Heart right ventricle (tissue), 16 donors: ENCODE results near the gene SS18. TPM values are rescaled to one million over a fixed set of nuclear protein-coding genes. Genes with fewer than 3 reads are reported as not detected.
A peak's percentile ranks its signal among the peaks of the same experiment; 100 is the strongest.

Experiments
- ATAC-seq, 8 donors: fragments of 200-7000 bp; cut with Tn5 transposase; one replicate each; pipeline ENCODE4 v1.9.1; 2020; ENCODE audit warnings: mild to moderate bottlenecking in 8 of 8, moderate library complexity in 8 of 8, moderate number of reproducible peaks in 1 of 8
- DNase-seq, 2 donors: peaks; one replicate each; pipeline ENCODE4 v3.0.0-alpha.2; 2020
- H3K27ac ChIP-seq, 10 donors: fragments of 200-600 bp; sonication (generic) in 2 of 10; one replicate each; pipeline versions ENCODE4 v1.5.0 to v1.8.0; 2020 to 2022; ENCODE audit warnings: mild to moderate bottlenecking in 3 of 10
- H3K27me3 ChIP-seq, 7 donors: fragments of 200-600 bp; one replicate each; pipeline ENCODE4 v1.8.0; 2021 to 2022; ENCODE audit warnings: mild to moderate bottlenecking in 2 of 7
- H3K36me3 ChIP-seq, 9 donors: fragments of 200-600 bp; sonication (generic) in 1 of 9; one replicate each; pipeline versions ENCODE4 v1.5.0 to v1.8.0; 2020 to 2022; ENCODE audit warnings: mild to moderate bottlenecking in 2 of 9
- H3K4me1 ChIP-seq, 9 donors: fragments of 200-600 bp; sonication (generic) in 1 of 9; one replicate each; pipeline versions ENCODE4 v1.5.0 to v1.8.0; 2020 to 2022; ENCODE audit warnings: mild to moderate bottlenecking in 4 of 9
- H3K4me3 ChIP-seq, 10 donors: fragments of 200-600 bp; sonication (generic) in 2 of 10; one replicate each; pipeline versions ENCODE4 v1.5.0 to v1.8.0; 2020 to 2022; ENCODE audit warnings: mild to moderate bottlenecking in 7 of 10, moderate library complexity in 2 of 10
- H3K9me3 ChIP-seq, 11 donors: fragments of 200-600 bp in 10 of 11; sonication (generic) in 2 of 11; one replicate each; pipeline versions ENCODE4 v1.5.0 to v1.8.0; 2013 to 2022; ENCODE audit warnings: mild to moderate bottlenecking in 2 of 11, control low read depth in 1 of 11, moderate library complexity in 1 of 11
- WGBS, 2 donors: extraction: QIAGEN DNeasy Blood & Tissue Kit; methylation state at CpG; one replicate each; pipeline ENCODE4 v1.1.7; 2013; ENCODE audit warnings: inconsistent platforms in 1 of 2; 5-methylcytosine and 5-hydroxymethylcytosine counted together
- intact Hi-C, 10 donors: fragments of 100-400 bp; cut with DNase I; formaldehyde crosslinking; loops; one replicate each; pipeline versions ENCODE4 v1.11.1 to v1.14.2; 2022
- polyA plus RNA-seq, 2 donors: library from polyadenylated mRNA; stranded (reverse); fragments of 200-250 nt; gene quantifications; one replicate each; pipeline ENCODE4 v1.2.3, GENCODE V29; 2013
- total RNA-seq, 10 donors: library from RNA; stranded (reverse); fragmentation: NEBNext Ultra II Directional in 3 of 10; extraction: Animal tissue kit (Norgen Biotek cat#: 25700) in 3 of 10; gene quantifications; one replicate each; pipeline versions ENCODE4 v1.2.1 to v1.2.4, GENCODE V29; 2021 to 2023
- TF ChIP-seq, protein P1 (sequence below), 9 donors: fragments of 200-600 bp; sonication (generic) in 2 of 9; IDR thresholded peaks; one replicate each; pipeline versions ENCODE4 v1.5.0 to v1.8.0; 2021 to 2022; ENCODE audit warnings: antibody characterized with exemption in 9 of 9, mild to moderate bottlenecking in 5 of 9, moderate library complexity in 1 of 9
- donor health status: Arrhythmogenic right ventricular cardiomyopathy.
- donor health status: ischemic (EF 13 %, LVEDD 7.1; RV severe dilation, severe dysfunction).
- donor health status: healthy with polysubstance abuse.
- donor health status: DM: no; HTN: yes; CAD: no.
- donor health status: DM: no; HTN: no; CAD: no.
- donor health status: ischemic (EF 25% LVEDD 6.9; RV normal size, moderate dysfunction).
- donor health status: ischemic (EF 25% LVEDD 5.7; RV mildly dilated, moderate dysfunction).
- donor health status: healthy.
- donor health status: DM: yes; HTN: yes; CAD: no.
- donor health status: Ischemic cardiomyopathy.
- donor health status: ischemic (EF 35%, LVEDD 5.7; RV mildly dilated, moderate dysfunction).
- donor health status: nonischemic (EF 11% LVEDD 7.7; RV severe dilation, severe dysfunction).
- donor health status: DM: yes; HTN: yes; CAD: no.
- donor health status: PGD.
- donor health status: ischemic (EF 29% LVEDD 5.4; RV normal size, mild dysfunction).
- donor health status: nonischemic (EF 23%, LVEDD 6.1; RV moderate dilation, normal function).

The SS18 gene
- total and polyA plus RNA-seq, 12 donors: 15.1 to 41.8 (median 33.9) TPM

DNA sequence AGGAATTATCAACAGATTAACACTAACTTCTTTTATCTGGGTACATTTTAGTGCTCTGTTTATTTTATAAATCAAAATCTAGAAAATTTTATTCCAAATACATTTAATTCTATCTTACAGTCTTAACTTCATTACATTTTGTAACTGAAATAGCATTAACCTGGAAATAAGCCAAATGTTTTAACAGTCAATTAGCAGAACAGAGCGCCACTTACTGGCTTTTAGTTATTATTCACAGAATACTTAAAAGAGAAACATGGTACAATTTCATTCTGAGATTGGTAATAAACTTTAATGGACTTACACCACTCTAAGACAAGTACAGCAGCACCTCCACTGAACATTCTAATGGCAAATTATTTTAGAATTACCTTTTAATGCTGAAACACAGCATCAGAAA is 38.6 kb downstream of the SS18 start:
- ATAC-seq: no peak
- intact Hi-C loops: no loop called here
- peaks cover 0 to 26% (median 2%) of the 10 kb centered on the region in 9 donors for H3K4me1 ChIP-seq
- DNase-seq: no peak
- TF ChIP-seq, protein P1, sequence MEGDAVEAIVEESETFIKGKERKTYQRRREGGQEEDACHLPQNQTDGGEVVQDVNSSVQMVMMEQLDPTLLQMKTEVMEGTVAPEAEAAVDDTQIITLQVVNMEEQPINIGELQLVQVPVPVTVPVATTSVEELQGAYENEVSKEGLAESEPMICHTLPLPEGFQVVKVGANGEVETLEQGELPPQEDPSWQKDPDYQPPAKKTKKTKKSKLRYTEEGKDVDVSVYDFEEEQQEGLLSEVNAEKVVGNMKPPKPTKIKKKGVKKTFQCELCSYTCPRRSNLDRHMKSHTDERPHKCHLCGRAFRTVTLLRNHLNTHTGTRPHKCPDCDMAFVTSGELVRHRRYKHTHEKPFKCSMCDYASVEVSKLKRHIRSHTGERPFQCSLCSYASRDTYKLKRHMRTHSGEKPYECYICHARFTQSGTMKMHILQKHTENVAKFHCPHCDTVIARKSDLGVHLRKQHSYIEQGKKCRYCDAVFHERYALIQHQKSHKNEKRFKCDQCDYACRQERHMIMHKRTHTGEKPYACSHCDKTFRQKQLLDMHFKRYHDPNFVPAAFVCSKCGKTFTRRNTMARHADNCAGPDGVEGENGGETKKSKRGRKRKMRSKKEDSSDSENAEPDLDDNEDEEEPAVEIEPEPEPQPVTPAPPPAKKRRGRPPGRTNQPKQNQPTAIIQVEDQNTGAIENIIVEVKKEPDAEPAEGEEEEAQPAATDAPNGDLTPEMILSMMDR (IDR thresholded peaks at IDR 0.05): peak in 4 of 9 donors; percentile 12 to 34 (median 30)
- H3K4me3 ChIP-seq: no peak overlapping the region
- peaks cover 0 to 99% (median 5%) of the 10 kb centered on the region in 9 donors for H3K36me3 ChIP-seq
- H3K27ac ChIP-seq: no peak overlapping the region
- no peaks in the 10 kb centered on the region for H3K27me3 ChIP-seq
- 30 to 45% methylated on average over 1 of the region's 1 CpG for WGBS, 2 donors
- H3K9me3 ChIP-seq: no peaks in the 10 kb centered on the region

DNA sequence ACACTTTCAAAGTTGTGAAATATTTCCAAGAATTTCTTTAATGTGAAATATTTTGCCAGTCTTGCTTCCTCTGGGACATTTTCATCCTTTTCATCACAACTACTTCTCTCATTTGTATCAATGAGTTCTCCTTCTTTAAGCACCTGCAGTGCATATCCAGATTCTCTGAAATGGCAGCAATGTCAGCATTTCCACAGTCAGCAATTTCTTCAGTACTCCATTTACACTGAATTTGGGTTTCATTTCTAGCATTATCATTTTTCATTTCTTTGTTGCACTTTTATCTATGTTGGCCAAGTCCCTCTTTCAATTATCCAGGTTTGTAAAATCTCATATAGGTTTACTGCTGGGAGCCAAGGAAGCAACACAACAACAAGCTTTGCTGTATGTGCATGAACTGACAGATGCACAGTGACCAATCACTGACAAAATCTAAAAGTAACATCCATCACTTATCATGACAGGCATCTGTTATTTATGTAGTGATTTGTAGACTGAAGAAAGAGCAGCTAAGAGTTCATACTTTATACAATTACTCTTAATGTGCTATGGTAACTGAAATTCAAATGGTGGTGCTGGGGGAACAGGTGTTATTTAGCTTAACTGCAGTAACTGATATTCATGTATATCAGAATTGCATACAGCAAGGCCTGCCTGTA is 43.9 kb downstream of the SS18 start:
- Histone ChIP-seq H3K27ac (no peak overlapping the region), H3K9me3 (no peaks in the 10 kb centered on the region), H3K4me1 (peaks cover 0 to 13% (median 0%) of the 10 kb centered on the region in 9 donors), H3K4me3 (no peak overlapping the region), H3K36me3 (peaks cover 0 to 71% (median 0%) of the 10 kb centered on the region in 9 donors), H3K27me3 (no peaks in the 10 kb centered on the region)
- intact Hi-C loops: no loop called here
- TF ChIP-seq, protein P1 (IDR thresholded peaks at IDR 0.05): no peak
- no peak for ATAC-seq
- no peak for DNase-seq

DNA sequence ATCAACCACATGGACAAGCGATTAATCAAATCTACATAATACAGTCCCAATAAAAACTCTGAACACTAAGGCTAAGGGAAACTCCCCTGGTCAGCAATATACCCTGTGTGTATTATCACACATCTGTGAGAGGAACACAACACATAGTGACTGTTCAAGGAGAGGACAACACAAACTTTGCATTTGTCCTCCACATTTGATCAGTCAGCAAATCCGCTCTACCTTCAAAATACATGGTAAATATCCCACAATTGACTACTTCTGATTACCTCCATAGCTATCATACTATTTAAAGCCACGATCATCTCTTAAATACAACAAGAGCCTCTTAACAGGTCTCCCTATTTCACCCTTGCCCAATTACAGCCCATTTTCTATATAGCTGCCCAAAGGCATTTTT is 45.6 kb downstream of the SS18 start:
- no peak overlapping the region for H3K27ac ChIP-seq
- TF ChIP-seq, protein P1 (IDR thresholded peaks at IDR 0.05): no peak
- ATAC-seq: no peak
- no peak overlapping the region for H3K4me3 ChIP-seq
- H3K27me3 ChIP-seq: no peaks in the 10 kb centered on the region
- no peak for DNase-seq
- H3K36me3 ChIP-seq: peaks cover 0 to 53% (median 0%) of the 10 kb centered on the region in 9 donors
- intact Hi-C loops: no loop called here
- no peaks in the 10 kb centered on the region for H3K9me3 ChIP-seq
- H3K4me1 ChIP-seq: peaks cover 0 to 15% (median 6%) of the 10 kb centered on the region in 9 donors
- WGBS, 2 donors: 96 to 99% methylated on average over 3 of the region's 3 CpGs

DNA sequence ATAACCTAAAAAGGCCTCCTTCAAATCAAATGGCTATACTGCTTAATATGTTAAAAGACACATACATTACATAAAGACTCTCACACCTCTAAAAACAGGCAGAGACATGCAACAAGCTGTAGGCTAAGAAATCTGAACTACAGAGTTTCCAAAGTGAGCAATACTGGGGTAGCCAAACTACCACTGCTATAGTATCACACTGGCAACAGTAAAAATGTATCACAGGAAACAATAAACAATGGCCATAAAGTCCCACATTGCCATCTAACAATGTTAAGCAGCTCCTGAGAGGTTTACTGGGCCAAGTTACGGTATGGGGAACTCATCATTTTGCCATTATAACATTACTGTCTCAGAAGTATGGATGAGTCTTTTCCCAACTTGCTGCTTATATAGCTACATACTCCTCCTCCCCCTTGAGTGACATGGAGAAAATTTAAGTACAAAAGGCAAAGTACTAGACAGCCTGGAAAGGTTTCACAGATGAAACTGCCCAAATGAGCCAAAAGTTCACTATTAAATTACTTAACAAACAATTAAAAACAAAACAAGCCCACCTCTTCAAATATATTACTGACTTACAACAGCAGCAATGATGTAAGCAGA is 50.3 kb downstream of the SS18 start:
- intact Hi-C loops: no loop called here
- peaks cover 0 to 55% (median 18%) of the 10 kb centered on the region in 9 donors for H3K36me3 ChIP-seq
- H3K4me3 ChIP-seq: no peak overlapping the region
- TF ChIP-seq, protein P1 (IDR thresholded peaks at IDR 0.05): no peak
- ATAC-seq (no peak), DNase-seq (no peak)
- no peaks in the 10 kb centered on the region for H3K27me3 ChIP-seq
- H3K27ac ChIP-seq: no peak overlapping the region
- H3K4me1 ChIP-seq: peaks cover 0 to 17% (median 6%) of the 10 kb centered on the region in 9 donors
- 68 to 80% methylated on average over 1 of the region's 1 CpG for WGBS, 2 donors
- H3K9me3 ChIP-seq: no peaks in the 10 kb centered on the region
